ENCODE results near the gene TMIGD2. TPM values are rescaled to one million over a fixed set of nuclear protein-coding genes. Genes with fewer than 3 reads are reported as not detected.

Gene TMIGD2
- total and polyA plus RNA-seq, 4 donors, result 0.16 to 0.94 (median 0.48) TPM

DNA sequence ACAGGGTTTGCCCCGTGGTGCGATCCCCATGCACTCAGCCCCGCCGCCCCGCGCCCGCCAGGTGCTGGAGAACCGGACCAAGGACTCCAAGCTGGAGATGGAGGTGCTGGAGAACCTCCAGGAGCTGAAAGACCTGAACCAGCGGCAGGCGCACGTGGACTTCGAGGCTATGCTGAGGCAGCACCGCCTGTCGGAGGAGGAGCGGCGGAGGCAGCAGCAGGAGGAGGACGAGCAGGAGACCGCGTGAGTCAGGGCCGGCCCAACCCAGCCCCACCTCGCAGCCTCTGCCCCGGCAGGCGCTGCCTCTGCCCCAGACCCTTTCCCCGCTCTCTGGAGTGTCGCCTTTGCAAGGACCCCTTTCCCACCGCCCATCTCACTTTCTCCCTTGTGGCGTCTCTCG lies 44.0 kb downstream of the TMIGD2 start:
- H3K4me1 ChIP-seq (ENCODE audit: control insufficient read depth in 4 of 4, insufficient read depth in 4 of 4, low read length in 3 of 4), result no peaks in the 10 kb centered on the region
- H3K9ac ChIP-seq (ENCODE audit: low read depth in 1 of 2, low read length in 2 of 2), result no peak overlapping the region
- 95% methylated on average over 28 of the region's 28 CpGs for WGBS
- no peak for TF ChIP-seq RXRA (IDR thresholded peaks at IDR 0.05)
- TF ChIP-seq RAD21 (IDR thresholded peaks at IDR 0.05), result no peak
- peaks cover 27 to 67% (median 33%) of the 10 kb centered on the region in 4 donors for H3K36me3 ChIP-seq (ENCODE audit: control insufficient read depth in 4 of 4, insufficient read depth in 3 of 4, low read depth in 1 of 4, low read length in 3 of 4)
- no peak overlapping the region for H3K4me3 ChIP-seq (ENCODE audit: low read depth in 1 of 3, low read length in 3 of 3)
- peaks cover 0 to 8% (median 2%) of the 10 kb centered on the region in 4 donors for H3K9me3 ChIP-seq (ENCODE audit: control insufficient read depth in 4 of 4, low read length in 3 of 4)
- no peaks in the 10 kb centered on the region for H3K27me3 ChIP-seq (ENCODE audit: control insufficient read depth in 4 of 4, insufficient read depth in 4 of 4, low read length in 3 of 4)
- no peak overlapping the region for H3K27ac ChIP-seq (ENCODE audit: low read depth in 1 of 2, low read length in 2 of 2)
- no peak for DNase-seq (ENCODE audit: low spot score)

DNA sequence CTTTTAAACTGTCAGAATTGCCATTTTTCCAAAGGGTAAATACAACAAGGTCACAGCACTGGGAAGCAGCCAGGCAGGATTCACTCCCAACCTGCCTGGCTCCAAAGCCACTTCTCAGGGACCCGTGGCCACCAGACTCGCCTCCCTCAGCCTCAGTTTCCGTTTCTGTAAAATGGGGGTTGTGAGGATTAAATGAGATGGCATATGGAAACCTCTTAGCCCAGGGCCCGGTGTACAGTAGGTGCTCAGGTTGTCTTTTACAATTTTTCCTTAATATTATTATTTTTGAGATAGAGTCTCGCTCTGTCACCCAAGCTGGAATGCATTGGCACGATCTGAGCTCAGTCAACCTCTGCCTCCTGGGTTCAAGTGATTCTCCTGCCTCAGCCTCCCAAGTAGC lies 45.2 kb downstream of the TMIGD2 start:
- H3K4me1 ChIP-seq (ENCODE audit: control insufficient read depth in 4 of 4, insufficient read depth in 4 of 4, low read length in 3 of 4), result no peaks in the 10 kb centered on the region
- TF ChIP-seq GABPA (IDR thresholded peaks at IDR 0.05 in 1 of 2, conservative IDR thresholded peaks at IDR 0.05 in 1 of 2) (no peak), RXRA (IDR thresholded peaks at IDR 0.05) (no peak), YY1 (IDR thresholded peaks at IDR 0.05) (no peak), NR2F2 (IDR thresholded peaks at IDR 0.05) (no peak), RAD21 (IDR thresholded peaks at IDR 0.05) (no peak), EGR1 (IDR thresholded peaks at IDR 0.05; ENCODE audit: low read depth in 2 of 2) (no peak), TAF1 (conservative IDR thresholded peaks at IDR 0.05) (no peak), FOXA2 (IDR thresholded peaks at IDR 0.05) (no peak), HNF4A (conservative IDR thresholded peaks at IDR 0.05) (no peak), FOXA1 (IDR thresholded peaks at IDR 0.05) (no peak), SP1 (IDR thresholded peaks at IDR 0.05) (no peak), JUND (IDR thresholded peaks at IDR 0.05) (no peak), HNF4G (IDR thresholded peaks at IDR 0.05) (no peak)
- TF ChIP-seq, protein P1, sequence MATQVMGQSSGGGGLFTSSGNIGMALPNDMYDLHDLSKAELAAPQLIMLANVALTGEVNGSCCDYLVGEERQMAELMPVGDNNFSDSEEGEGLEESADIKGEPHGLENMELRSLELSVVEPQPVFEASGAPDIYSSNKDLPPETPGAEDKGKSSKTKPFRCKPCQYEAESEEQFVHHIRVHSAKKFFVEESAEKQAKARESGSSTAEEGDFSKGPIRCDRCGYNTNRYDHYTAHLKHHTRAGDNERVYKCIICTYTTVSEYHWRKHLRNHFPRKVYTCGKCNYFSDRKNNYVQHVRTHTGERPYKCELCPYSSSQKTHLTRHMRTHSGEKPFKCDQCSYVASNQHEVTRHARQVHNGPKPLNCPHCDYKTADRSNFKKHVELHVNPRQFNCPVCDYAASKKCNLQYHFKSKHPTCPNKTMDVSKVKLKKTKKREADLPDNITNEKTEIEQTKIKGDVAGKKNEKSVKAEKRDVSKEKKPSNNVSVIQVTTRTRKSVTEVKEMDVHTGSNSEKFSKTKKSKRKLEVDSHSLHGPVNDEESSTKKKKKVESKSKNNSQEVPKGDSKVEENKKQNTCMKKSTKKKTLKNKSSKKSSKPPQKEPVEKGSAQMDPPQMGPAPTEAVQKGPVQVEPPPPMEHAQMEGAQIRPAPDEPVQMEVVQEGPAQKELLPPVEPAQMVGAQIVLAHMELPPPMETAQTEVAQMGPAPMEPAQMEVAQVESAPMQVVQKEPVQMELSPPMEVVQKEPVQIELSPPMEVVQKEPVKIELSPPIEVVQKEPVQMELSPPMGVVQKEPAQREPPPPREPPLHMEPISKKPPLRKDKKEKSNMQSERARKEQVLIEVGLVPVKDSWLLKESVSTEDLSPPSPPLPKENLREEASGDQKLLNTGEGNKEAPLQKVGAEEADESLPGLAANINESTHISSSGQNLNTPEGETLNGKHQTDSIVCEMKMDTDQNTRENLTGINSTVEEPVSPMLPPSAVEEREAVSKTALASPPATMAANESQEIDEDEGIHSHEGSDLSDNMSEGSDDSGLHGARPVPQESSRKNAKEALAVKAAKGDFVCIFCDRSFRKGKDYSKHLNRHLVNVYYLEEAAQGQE (IDR thresholded peaks at IDR 0.05), result no peak
- TF ChIP-seq, protein P2, sequence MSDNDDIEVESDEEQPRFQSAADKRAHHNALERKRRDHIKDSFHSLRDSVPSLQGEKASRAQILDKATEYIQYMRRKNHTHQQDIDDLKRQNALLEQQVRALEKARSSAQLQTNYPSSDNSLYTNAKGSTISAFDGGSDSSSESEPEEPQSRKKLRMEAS (IDR thresholded peaks at IDR 0.05), result no peak
- TF ChIP-seq, protein P3, sequence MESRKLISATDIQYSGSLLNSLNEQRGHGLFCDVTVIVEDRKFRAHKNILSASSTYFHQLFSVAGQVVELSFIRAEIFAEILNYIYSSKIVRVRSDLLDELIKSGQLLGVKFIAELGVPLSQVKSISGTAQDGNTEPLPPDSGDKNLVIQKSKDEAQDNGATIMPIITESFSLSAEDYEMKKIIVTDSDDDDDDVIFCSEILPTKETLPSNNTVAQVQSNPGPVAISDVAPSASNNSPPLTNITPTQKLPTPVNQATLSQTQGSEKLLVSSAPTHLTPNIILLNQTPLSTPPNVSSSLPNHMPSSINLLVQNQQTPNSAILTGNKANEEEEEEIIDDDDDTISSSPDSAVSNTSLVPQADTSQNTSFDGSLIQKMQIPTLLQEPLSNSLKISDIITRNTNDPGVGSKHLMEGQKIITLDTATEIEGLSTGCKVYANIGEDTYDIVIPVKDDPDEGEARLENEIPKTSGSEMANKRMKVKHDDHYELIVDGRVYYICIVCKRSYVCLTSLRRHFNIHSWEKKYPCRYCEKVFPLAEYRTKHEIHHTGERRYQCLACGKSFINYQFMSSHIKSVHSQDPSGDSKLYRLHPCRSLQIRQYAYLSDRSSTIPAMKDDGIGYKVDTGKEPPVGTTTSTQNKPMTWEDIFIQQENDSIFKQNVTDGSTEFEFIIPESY (IDR thresholded peaks at IDR 0.05), result no peak
- TF ChIP-seq, protein P4, sequence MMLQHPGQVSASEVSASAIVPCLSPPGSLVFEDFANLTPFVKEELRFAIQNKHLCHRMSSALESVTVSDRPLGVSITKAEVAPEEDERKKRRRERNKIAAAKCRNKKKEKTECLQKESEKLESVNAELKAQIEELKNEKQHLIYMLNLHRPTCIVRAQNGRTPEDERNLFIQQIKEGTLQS (IDR thresholded peaks at IDR 0.05), result no peak
- TF ChIP-seq, protein P5, sequence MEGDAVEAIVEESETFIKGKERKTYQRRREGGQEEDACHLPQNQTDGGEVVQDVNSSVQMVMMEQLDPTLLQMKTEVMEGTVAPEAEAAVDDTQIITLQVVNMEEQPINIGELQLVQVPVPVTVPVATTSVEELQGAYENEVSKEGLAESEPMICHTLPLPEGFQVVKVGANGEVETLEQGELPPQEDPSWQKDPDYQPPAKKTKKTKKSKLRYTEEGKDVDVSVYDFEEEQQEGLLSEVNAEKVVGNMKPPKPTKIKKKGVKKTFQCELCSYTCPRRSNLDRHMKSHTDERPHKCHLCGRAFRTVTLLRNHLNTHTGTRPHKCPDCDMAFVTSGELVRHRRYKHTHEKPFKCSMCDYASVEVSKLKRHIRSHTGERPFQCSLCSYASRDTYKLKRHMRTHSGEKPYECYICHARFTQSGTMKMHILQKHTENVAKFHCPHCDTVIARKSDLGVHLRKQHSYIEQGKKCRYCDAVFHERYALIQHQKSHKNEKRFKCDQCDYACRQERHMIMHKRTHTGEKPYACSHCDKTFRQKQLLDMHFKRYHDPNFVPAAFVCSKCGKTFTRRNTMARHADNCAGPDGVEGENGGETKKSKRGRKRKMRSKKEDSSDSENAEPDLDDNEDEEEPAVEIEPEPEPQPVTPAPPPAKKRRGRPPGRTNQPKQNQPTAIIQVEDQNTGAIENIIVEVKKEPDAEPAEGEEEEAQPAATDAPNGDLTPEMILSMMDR (IDR thresholded peaks at IDR 0.05; ENCODE audit: low read depth, low read length, missing input control), result no peak
- H3K4me3 ChIP-seq (ENCODE audit: low read depth in 1 of 3, low read length in 3 of 3), result no peak overlapping the region
- DNase-seq (ENCODE audit: low spot score), result no peak
- H3K9me3 ChIP-seq (ENCODE audit: control insufficient read depth in 4 of 4, low read length in 3 of 4), result peaks cover 0 to 8% (median 2%) of the 10 kb centered on the region in 4 donors
- no peak overlapping the region for H3K9ac ChIP-seq (ENCODE audit: low read depth in 1 of 2, low read length in 2 of 2)
- H3K36me3 ChIP-seq (ENCODE audit: control insufficient read depth in 4 of 4, insufficient read depth in 3 of 4, low read depth in 1 of 4, low read length in 3 of 4), result peaks cover 31 to 66% (median 39%) of the 10 kb centered on the region in 4 donors
- no peak overlapping the region for H3K27ac ChIP-seq (ENCODE audit: low read depth in 1 of 2, low read length in 2 of 2)
- WGBS, result 88% methylated on average over 6 of the region's 6 CpGs
- H3K27me3 ChIP-seq (ENCODE audit: control insufficient read depth in 4 of 4, insufficient read depth in 4 of 4, low read length in 3 of 4), result no peaks in the 10 kb centered on the region
